ENCODE measurements around the gene PSMC5. TPM values are rescaled to one million over a fixed set of nuclear protein-coding genes. Genes with fewer than 3 reads are reported as not detected.
"Not testable (repeated sequence)": the region's sequence is repeated elsewhere in the genome, so short reads cannot be mapped to it uniquely, and the experiment has no call there.

The PSMC5 gene
- total and polyA plus RNA-seq, 2 donors (not counting 3 experiments of a cell fraction or from before 2014, with no cell fraction given), result 179 to 236 TPM

DNA sequence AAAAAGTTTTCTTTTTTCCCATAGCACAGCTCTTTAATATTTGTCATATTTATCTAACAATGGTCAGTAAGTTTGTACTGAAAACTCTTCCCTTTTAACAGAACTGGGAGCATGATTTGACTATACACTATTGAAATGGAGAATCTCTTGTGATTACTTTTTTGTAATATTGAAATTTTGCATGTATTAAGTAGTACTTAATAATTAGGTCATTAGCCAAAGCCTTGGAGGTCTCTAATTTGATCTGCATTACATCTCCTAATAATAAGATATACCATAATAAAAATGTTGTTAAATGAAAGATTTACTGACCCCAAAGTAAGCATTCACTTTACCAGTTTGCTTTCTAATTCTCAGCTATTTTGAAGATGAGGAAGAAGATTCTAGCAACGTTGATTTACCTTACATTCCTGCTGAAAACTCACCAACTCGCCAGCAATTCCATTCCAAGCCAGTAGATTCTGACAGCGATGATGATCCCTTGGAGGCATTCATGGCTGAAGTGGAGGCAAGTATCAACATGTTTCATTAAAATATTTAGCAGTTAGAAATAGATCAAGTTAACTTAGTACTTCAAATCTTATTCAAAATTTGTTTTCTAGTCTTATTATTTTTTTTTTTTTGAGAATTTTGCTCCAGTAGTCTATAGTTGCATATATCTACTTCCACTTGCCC lies 35.0 kb upstream of the PSMC5 start:
- H3K36me3 ChIP-seq (ENCODE audit: control insufficient read depth in 2 of 2, extremely low read depth in 1 of 2, insufficient read depth in 2 of 2, low read length in 2 of 2), result peaks cover 17 to 27% of the 10 kb centered on the region in 2 experiments
- no peaks in the 10 kb centered on the region for H3K27me3 ChIP-seq (ENCODE audit: control insufficient read depth in 2 of 2, insufficient read depth in 2 of 2, low read length in 2 of 2)
- TF ChIP-seq FOS (IDR thresholded peaks at IDR 0.05; ENCODE audit: borderline replicate concordance, insufficient read depth, low read length), result no peak
- TF ChIP-seq MYC (IDR thresholded peaks at IDR 0.05; ENCODE audit: low read depth, low read length), result no peak
- no peak for TF ChIP-seq POLR2A (IDR thresholded peaks at IDR 0.05; ENCODE audit: low read depth, low read length)
- TF ChIP-seq MAX (IDR thresholded peaks at IDR 0.05; ENCODE audit: insufficient read depth, insufficient read length), result no peak
- TF ChIP-seq JUN (IDR thresholded peaks at IDR 0.05; ENCODE audit: borderline replicate concordance, insufficient read depth, insufficient read length, low read depth), result no peak
- no peak for TF ChIP-seq CTCF (IDR thresholded peaks at IDR 0.05; ENCODE audit: extremely low read depth in 1 of 2, insufficient read depth in 1 of 2, low read depth in 1 of 2, low read length in 2 of 2)
- TF ChIP-seq POLR2AphosphoS5 (IDR thresholded peaks at IDR 0.05; ENCODE audit: insufficient read depth, low read depth, low read length), result no peak
- TF ChIP-seq GATA2 (IDR thresholded peaks at IDR 0.05; ENCODE audit: insufficient read depth, insufficient read length, low read depth, low read length), result no peak
- no peak for TF ChIP-seq EZH2 (IDR thresholded peaks at IDR 0.05; ENCODE audit: borderline replicate concordance, low read depth, low read length, severe bottlenecking)

GRCh38 chr17:63796375-63796774 lies 30.9 kb upstream of the PSMC5 start:
- H3K9me1 ChIP-seq (replicated peaks; ENCODE audit: control insufficient read depth, extremely low read depth, insufficient read depth, low read length); H3K4me2 ChIP-seq (ENCODE audit: insufficient read depth, low read length); FAIRE-seq; BruUV-seq (replicated peaks); CTCF ChIA-PET; H3K4me1 ChIP-seq (ENCODE audit: control insufficient read depth, extremely low read depth, insufficient read depth, low read length); H3K27me3 ChIP-seq (ENCODE audit: control insufficient read depth in 2 of 2, insufficient read depth in 2 of 2, low read length in 2 of 2); H3K27ac ChIP-seq (ENCODE audit: insufficient read depth, low read depth, low read length); H2AFZ ChIP-seq (ENCODE audit: low read depth, low read length); H3K9ac ChIP-seq (replicated peaks; ENCODE audit: extremely low read depth, insufficient read depth, low read length); intact Hi-C loops (cut with micrococcal nuclease); POLR2A ChIA-PET; DNase-seq (ENCODE audit: low read depth, low spot score); H3K9me3 ChIP-seq (replicated peaks; ENCODE audit: control insufficient read depth, insufficient read depth, low read length); dilution Hi-C loops (cut with MboI; ENCODE audit: extremely low pct_ligation_motif_present, low sequenced_read_pairs); H3K4me3 ChIP-seq (replicated peaks in 1 of 3; ENCODE audit: insufficient read depth in 1 of 3, low read depth in 1 of 3, low read length in 3 of 3); H4K20me1 ChIP-seq (replicated peaks; ENCODE audit: control insufficient read depth, extremely low read depth, insufficient read depth, low read length): not testable (repeated sequence)
- Histone ChIP-seq H3K36me3 (ENCODE audit: control insufficient read depth in 2 of 2, extremely low read depth in 1 of 2, insufficient read depth in 2 of 2, low read length in 2 of 2) (peaks cover 38 to 47% of the 10 kb centered on the region in 2 experiments), H3K79me2 (ENCODE audit: control insufficient read depth, insufficient read depth, low read length) (peaks cover 16% of the 10 kb centered on the region)

More for the DNA sequence above, 35.0 kb upstream of the PSMC5 start:
- dilution Hi-C loops (cut with MboI; ENCODE audit: extremely low pct_ligation_motif_present, low sequenced_read_pairs) (no loop called here), intact Hi-C loops (cut with micrococcal nuclease) (no loop called here)
- H3K9me1 ChIP-seq (replicated peaks; ENCODE audit: control insufficient read depth, extremely low read depth, insufficient read depth, low read length), result no peaks in the 10 kb centered on the region
- CTCF ChIA-PET, result interaction anchor here (1.4 kb wide), 1 partner anchor 17 kb away, joined by 3 read pairs; no protein-coding TSS in a partner anchor
- POLR2A ChIA-PET, result no interaction called here
- no peak overlapping the region for H3K9ac ChIP-seq (replicated peaks; ENCODE audit: extremely low read depth, insufficient read depth, low read length)
- no peak overlapping the region for H2AFZ ChIP-seq (ENCODE audit: low read depth, low read length)
- no peaks in the 10 kb centered on the region for H3K4me1 ChIP-seq (ENCODE audit: control insufficient read depth, extremely low read depth, insufficient read depth, low read length)
- DNase-seq (ENCODE audit: low read depth, low spot score), result no peak
- BruUV-seq (replicated peaks), result no TSS peak
- H3K4me3 ChIP-seq (replicated peaks in 1 of 3; ENCODE audit: insufficient read depth in 1 of 3, low read depth in 1 of 3, low read length in 3 of 3), result no peak overlapping the region
- no peak overlapping the region for H3K4me2 ChIP-seq (ENCODE audit: insufficient read depth, low read length)
- peaks cover 30% of the 10 kb centered on the region for H3K79me2 ChIP-seq (ENCODE audit: control insufficient read depth, insufficient read depth, low read length)
- H3K27ac ChIP-seq (ENCODE audit: insufficient read depth, low read depth, low read length), result no peak overlapping the region
- no peaks in the 10 kb centered on the region for H3K9me3 ChIP-seq (replicated peaks; ENCODE audit: control insufficient read depth, insufficient read depth, low read length)
- no peak for FAIRE-seq
- H4K20me1 ChIP-seq (replicated peaks; ENCODE audit: control insufficient read depth, extremely low read depth, insufficient read depth, low read length), result no peaks in the 10 kb centered on the region
